GM12878 (cell line): Measurements from ENCODE around the gene DUSP7. TPM values are rescaled to one million over a fixed set of nuclear protein-coding genes. Genes with fewer than 3 reads are reported as not detected.

Source experiments
- ATAC-seq: fragments of 200-7000 bp; cut with Tn5 transposase; 3 replicates; pipeline ENCODE4 v1.9.1; 2020; ENCODE audit warnings: mild to moderate bottlenecking, moderate library complexity
- BruUV-seq: library from RNA; stranded (reverse); fragments of 400-500 nt; replicated peaks from 2 replicates; lab custom pipeline; 2021; lab: Mats Ljungman, UMichigan
- CTCF ChIA-PET: fragments of 300-600 bp; sonication (Branson Sonifier 250); formaldehyde crosslinking; extraction: SDS; loops from one replicate; lab custom pipeline; 2021; ENCODE audit warnings: inconsistent platforms; lab: Yijun Ruan, JAX
- POLR2A ChIA-PET: fragments of 350-600 bp; formaldehyde crosslinking; extraction: SDS; loops from one replicate; lab custom pipeline; 2021; ENCODE audit warnings: inconsistent platforms; lab: Charles Lee
- RAD21 ChIA-PET: fragments of 300-600 bp; sonication (Branson Sonifier 250); formaldehyde crosslinking; loops from one replicate; lab custom pipeline; 2023; ENCODE audit warnings: antibody characterized with exemption; ENCODE audit not compliant: unreplicated experiment; lab: Charles Lee
- SMC1A ChIA-PET: fragments of 300-600 bp; sonication (Branson Sonifier 250); formaldehyde crosslinking; loops from one replicate; lab custom pipeline; 2023; ENCODE audit not compliant: unreplicated experiment, uncharacterized antibody; lab: Charles Lee
- DNase-seq: peaks from one replicate; pipeline ENCODE4 v3.0.0-alpha.2; 2011; ENCODE audit warnings: low read depth, low spot score
- FAIRE-seq: peaks from 3 replicates; lab custom pipeline; 2011; peaks lifted over from hg19 to GRCh38; lab: Jason Lieb, UNC
- H2AFZ ChIP-seq: 2 replicates; pipeline ENCODE4 v1.6.0; 2011; ENCODE audit warnings: low read depth, low read length, control low read depth; ENCODE audit not compliant: control insufficient read depth
- H3K27ac ChIP-seq: 2 replicates; pipeline ENCODE4 v1.5.1; 2011; ENCODE audit warnings: control low read depth; ENCODE audit not compliant: control insufficient read depth, insufficient read depth
- H3K27me3 ChIP-seq, 2 experiments: replicated peaks in 1 of 2; 2 replicates each; pipeline versions ENCODE4 v1.6.0 to v1.6.1; 2011; ENCODE audit warnings: low read length in 1 of 2; ENCODE audit not compliant: control insufficient read depth in 2 of 2, insufficient read depth in 2 of 2
- H3K36me3 ChIP-seq, 2 experiments: 2 replicates each; pipeline ENCODE4 v1.5.1; 2011; ENCODE audit warnings: low read length in 1 of 2; ENCODE audit not compliant: control insufficient read depth in 2 of 2, insufficient read depth in 2 of 2
- H3K4me1 ChIP-seq: 2 replicates; pipeline ENCODE4 v1.6.1; 2011; ENCODE audit warnings: mild to moderate bottlenecking, low read length, moderate library complexity, mixed read lengths; ENCODE audit not compliant: control insufficient read depth, insufficient read depth
- H3K4me2 ChIP-seq: 2 replicates; pipeline ENCODE4 v1.6.0; 2011; ENCODE audit warnings: control low read depth; ENCODE audit not compliant: control insufficient read depth, insufficient read depth
- H3K4me3 ChIP-seq: fragments of 200-600 bp; sonication (generic); 2 replicates; pipeline ENCODE4 v1.5.1; 2016
- H3K79me2 ChIP-seq: 2 replicates; pipeline ENCODE4 v1.6.0; 2011; ENCODE audit warnings: low read length; ENCODE audit not compliant: control insufficient read depth, insufficient read depth
- H3K9ac ChIP-seq: 2 replicates; pipeline ENCODE4 v1.8.0; 2011; ENCODE audit warnings: low read length, control low read depth, mixed read lengths; ENCODE audit not compliant: control insufficient read depth, insufficient read depth
- H3K9me3 ChIP-seq: replicated peaks from 3 replicates; pipeline ENCODE4 v1.5.1; 2011; ENCODE audit warnings: mild to moderate bottlenecking, low read length; ENCODE audit not compliant: control insufficient read depth, insufficient read depth
- H4K20me1 ChIP-seq: 2 replicates; pipeline ENCODE4 v1.6.0; 2011; ENCODE audit not compliant: control insufficient read depth, insufficient read depth
- ATF3 ChIP-seq: IDR thresholded peaks from 2 replicates; pipeline ENCODE4 v1.6.1; 2011; ENCODE audit warnings: low read depth, mild to moderate bottlenecking, low read length, moderate library complexity, borderline replicate concordance; ENCODE audit errors: extremely low read depth
- CUX1 ChIP-seq: IDR thresholded peaks from 2 replicates; pipeline ENCODE4 v1.6.1; 2012; ENCODE audit warnings: improper control_type of control experiment, low read depth, low read length; ENCODE audit not compliant: insufficient replicate concordance
- RFX5 ChIP-seq: IDR thresholded peaks from 2 replicates; pipeline ENCODE4 v1.6.1; 2011; ENCODE audit warnings: low read depth, low read length, improper control_type of control experiment
- SUPT20H ChIP-seq: IDR thresholded peaks from 2 replicates; pipeline ENCODE4 v1.6.1; 2011; ENCODE audit warnings: low read depth, mild to moderate bottlenecking, low read length, moderate library complexity, borderline replicate concordance; ENCODE audit not compliant: control insufficient read depth
- ZBTB4 ChIP-seq: fragments of 450-650 bp; formaldehyde crosslinking; IDR thresholded peaks from 2 replicates; pipeline ENCODE4 v1.4.0; 2022; ENCODE audit warnings: mild to moderate bottlenecking, moderate library complexity
- WGBS: methylation state at CpG from one replicate; pipeline ENCODE4 v1.1.6; 2016; ENCODE audit warnings: low lambda C conversion rate; ENCODE audit not compliant: insufficient replicate concordance, insufficient coverage; ENCODE audit errors: missing lambda C conversion rate; 5-methylcytosine and 5-hydroxymethylcytosine counted together
- in situ Hi-C: fragments of 300-500 bp; cut with MboI; formaldehyde crosslinking; loops from 9 replicates; pipeline ENCODE4 v1.14.3; 2018; ENCODE audit warnings: mixed read lengths
- intact Hi-C: fragments of 100-400 bp; cut with micrococcal nuclease; formaldehyde crosslinking; loops from one replicate; pipeline ENCODE4 v1.14.2; 2022; ENCODE audit not compliant: unreplicated experiment
- polyA plus RNA-seq, 11 experiments: library from polyadenylated mRNA; depleted of rRNA in 4 of 11; unstranded in 6 of 11; stranded (reverse) in 5 of 11; fragments of >200 nt; fragmentation: Nextera tagmentation in 4 of 11; fragmentation: Illumina TruSeq in 1 of 11; extraction: Ambion mirVana in 4 of 11; extraction: Trizol in 1 of 11; gene quantifications; 1 replicate in 1 of 11; 2 replicates in 10 of 11; pipeline versions ENCODE4 v1.2.1 to v1.2.3, GENCODE V29; 2011 to 2016; ENCODE audit warnings: inconsistent platforms in 2 of 11, missing spikeins in 2 of 11, low read depth in 1 of 11
- total RNA-seq, 4 experiments: library from RNA; depleted of rRNA in 3 of 4; stranded (reverse); fragments of >200 nt in 3 of 4; fragmentation: Illumina TruSeq in 1 of 4; extraction: Trizol in 1 of 4; gene quantifications; 2 replicates each; pipeline versions ENCODE4 v1.2.1 to v1.2.3, GENCODE V29; 2013 to 2021

The DUSP7 gene
- total and polyA plus RNA-seq, 10 of the 15 experiments (the other 5 are each of a cell fraction or from before 2014, with no cell fraction given) = 0.73 to 17.0 (median 7.9) TPM

GRCh38 chr3:52034651-52035050, 21.7 kb downstream of the DUSP7 start:
- WGBS = 58% methylated on average over 3 of the region's 3 CpGs
- Histone ChIP-seq H3K36me3 (no peaks in the 10 kb centered on the region), H4K20me1 (no peaks in the 10 kb centered on the region), H2AFZ (no peak overlapping the region), H3K4me3 (no peak overlapping the region), H3K79me2 (no peaks in the 10 kb centered on the region), H3K27me3 (no peaks in the 10 kb centered on the region), H3K4me1 (peaks cover 7% of the 10 kb centered on the region; the same call in 1 of the 2 replicates), H3K9ac (no peak overlapping the region), H3K9me3 (no peaks in the 10 kb centered on the region; the same call in 2 of the 3 replicates), H3K4me2 (no peak overlapping the region), H3K27ac (no peak overlapping the region)
- FAIRE-seq (no peak), DNase-seq (no peak), ATAC-seq (no peak)
- ChIA-PET POLR2A (interaction anchor here (0.7 to 1.0 kb wide), 2 partner anchors 11 to 19 kb away, joined by 3 read pairs; no protein-coding TSS in a partner anchor), CTCF (interaction anchor here (0.9 to 4.6 kb wide), 3 partner anchors 18 to 88 kb away, joined by 4 to 44 read pairs (median 41); no protein-coding TSS in a partner anchor), RAD21 (interaction anchor here (4.5 kb wide), 1 partner anchor 19 kb away, joined by 48 read pairs; no protein-coding TSS in a partner anchor), SMC1A (interaction anchor here (0.6 to 3.3 kb wide), 2 partner anchors 9 to 11 kb away, joined by 3 to 16 read pairs; no protein-coding TSS in a partner anchor)
- intact Hi-C loops (no loop called here), in situ Hi-C loops (no loop called here)
- TF ChIP-seq ZBTB4 (CRISPR knock-in tag) = no peak
- no peak for TF ChIP-seq SUPT20H
- no TSS peak for BruUV-seq

- FAIRE-seq (no peak), DNase-seq (no peak), ATAC-seq (no peak)
- ChIA-PET SMC1A (no interaction called here), POLR2A (no interaction called here), RAD21 (no interaction called here), CTCF (no interaction called here)
- intact Hi-C loops (no loop called here), in situ Hi-C loops (no loop called here)
- H2AFZ ChIP-seq = no peak overlapping the region
- no peaks in the 10 kb centered on the region for H3K79me2 ChIP-seq
- H3K27me3 ChIP-seq = no peaks in the 10 kb centered on the region
- H3K36me3 ChIP-seq = no peaks in the 10 kb centered on the region
- H4K20me1 ChIP-seq = no peaks in the 10 kb centered on the region
- BruUV-seq = no TSS peak
- peaks cover 7% of the 10 kb centered on the region; the same call in 1 of the 2 replicates for H3K4me1 ChIP-seq
- 80% methylated on average over 5 of the region's 5 CpGs for WGBS
- H3K9me3 ChIP-seq = no peaks in the 10 kb centered on the region; the same call in 2 of the 3 replicates
- H3K4me3 ChIP-seq = no peak overlapping the region
- no peak overlapping the region for H3K4me2 ChIP-seq
- no peak overlapping the region for H3K9ac ChIP-seq
- H3K27ac ChIP-seq = no peak overlapping the region
- TF ChIP-seq ATF3 = no peak
- TF ChIP-seq RFX5 = no peak
- no peak for TF ChIP-seq CUX1
Observed at GRCh38 chr3:52034212-52034611, 22.2 kb downstream of the DUSP7 start.
